HL-60 (cell line): Measurements from ENCODE around the gene SMARCA1.

Source experiments
- CTCF ChIP-seq: IDR thresholded peaks from one replicate; pipeline ENCODE4 v1.5.1; 2011; ENCODE audit warnings: low read length, control low read depth, inconsistent platforms; ENCODE audit not compliant: insufficient read depth
- POLR2AphosphoS5 ChIP-seq: IDR thresholded peaks from 2 replicates; pipeline ENCODE4 v1.6.1; 2012; ENCODE audit warnings: low read depth
- REST ChIP-seq: IDR thresholded peaks from 2 replicates; pipeline ENCODE4 v1.6.1; 2012; ENCODE audit warnings: low read depth; ENCODE audit not compliant: insufficient replicate concordance
- SPI1 ChIP-seq: IDR thresholded peaks from 2 replicates; pipeline ENCODE4 v1.6.1; 2012; ENCODE audit warnings: low read depth, mild to moderate bottlenecking, borderline replicate concordance

- no peak for TF ChIP-seq CTCF
- no peak for TF ChIP-seq POLR2AphosphoS5
- TF ChIP-seq SPI1, result no peak
- TF ChIP-seq REST, result no peak
Measured at GRCh38 chrX:129530410-129530809, 7.1 kb upstream of the SMARCA1 start.
